GM23338 (cell line): ENCODE data around the gene JUNB. TPM values are rescaled to one million over a fixed set of nuclear protein-coding genes. Genes with fewer than 3 reads are reported as not detected.

ENCODE experiments used
- ATAC-seq: fragments of 200-7000 bp; cut with Tn5 transposase; 3 replicates; pipeline ENCODE4 v1.9.1; 2020
- DNase-seq: peaks from one replicate; pipeline ENCODE4 v3.0.0-alpha.2; 2015; ENCODE audit warnings: low spot score
- H2AFZ ChIP-seq: fragments of 200-600 bp; sonication (generic); 2 replicates; pipeline ENCODE4 v1.8.0; 2016; ENCODE audit warnings: antibody characterized with exemption, mild to moderate bottlenecking, moderate library complexity
- H3F3A ChIP-seq: fragments of 200-600 bp; sonication (generic); replicated peaks from 2 replicates; pipeline ENCODE4 v1.8.0; 2017; ENCODE audit warnings: antibody characterized with exemption, mixed run types, low read depth
- H3K27ac ChIP-seq: fragments of 200-600 bp; sonication (generic); 2 replicates; pipeline ENCODE4 v1.6.1; 2016; ENCODE audit warnings: low read depth
- H3K27me3 ChIP-seq: fragments of 200-600 bp; sonication (generic); 2 replicates; pipeline ENCODE4 v1.8.0; 2016; ENCODE audit warnings: mild to moderate bottlenecking, mixed run types, moderate library complexity; ENCODE audit not compliant: insufficient read depth
- H3K36me3 ChIP-seq: fragments of 200-600 bp; sonication (generic); 2 replicates; pipeline ENCODE4 v1.8.0; 2016; ENCODE audit warnings: mild to moderate bottlenecking; ENCODE audit not compliant: insufficient read depth
- H3K4me1 ChIP-seq: fragments of 200-600 bp; sonication (generic); 2 replicates; pipeline ENCODE4 v1.8.0; 2016; ENCODE audit warnings: mild to moderate bottlenecking, moderate library complexity; ENCODE audit not compliant: insufficient read depth
- H3K4me2 ChIP-seq: fragments of 200-600 bp; sonication (generic); 2 replicates; pipeline ENCODE4 v1.7.1; 2017; ENCODE audit warnings: mixed run types
- H3K4me3 ChIP-seq: fragments of 200-600 bp; sonication (generic); 2 replicates; pipeline ENCODE4 v1.6.1; 2016; ENCODE audit warnings: mixed run types
- H3K79me2 ChIP-seq: fragments of 200-600 bp; sonication (generic); replicated peaks from 2 replicates; pipeline ENCODE4 v1.8.0; 2017; ENCODE audit warnings: mild to moderate bottlenecking; ENCODE audit not compliant: insufficient read depth
- H3K9me2 ChIP-seq: fragments of 200-600 bp; sonication (generic); 2 replicates; pipeline ENCODE4 v1.8.0; 2017; ENCODE audit not compliant: insufficient read depth
- H4K20me1 ChIP-seq: fragments of 200-600 bp; sonication (generic); replicated peaks from 2 replicates; pipeline ENCODE4 v1.8.0; 2017; ENCODE audit warnings: mild to moderate bottlenecking; ENCODE audit not compliant: insufficient read depth
- H3K27ac Mint-ChIP-seq: 2 replicates; pipeline ENCODE4 v1.8.0; 2020; ENCODE audit warnings: inconsistent platforms, mild to moderate bottlenecking, moderate library complexity, mixed read lengths
- H3K27me3 Mint-ChIP-seq: 3 replicates; pipeline ENCODE4 v1.8.0; 2022; ENCODE audit warnings: low read depth, mild to moderate bottlenecking, moderate library complexity, mixed read lengths, inconsistent platforms; ENCODE audit not compliant: insufficient read depth, poor library complexity
- H3K36me3 Mint-ChIP-seq: 3 replicates; pipeline ENCODE4 v1.8.0; 2021; ENCODE audit warnings: low read depth, mild to moderate bottlenecking, inconsistent platforms, moderate library complexity, mixed read lengths
- H3K4me1 Mint-ChIP-seq: 3 replicates; pipeline ENCODE4 v1.8.0; 2020; ENCODE audit warnings: mild to moderate bottlenecking, inconsistent platforms, mixed read lengths
- H3K4me3 Mint-ChIP-seq: 3 replicates; pipeline ENCODE4 v1.8.0; 2021; ENCODE audit warnings: moderate library complexity, mild to moderate bottlenecking, inconsistent platforms, mixed read lengths
- H3K9me3 Mint-ChIP-seq: 3 replicates; pipeline ENCODE4 v1.8.0; 2020; ENCODE audit warnings: moderate library complexity, mild to moderate bottlenecking, inconsistent platforms, mixed read lengths
- CREB1 ChIP-seq: fragments of 250-450 bp; sonication (Bioruptor Pico); IDR thresholded peaks from 2 replicates; pipeline ENCODE4 v1.5.0; 2020; ENCODE audit warnings: low read depth, mild to moderate bottlenecking, moderate library complexity
- CTCF ChIP-seq, 2 experiments: fragments of 200-600 bp in 1 of 2; sonication (generic) in 1 of 2; conservative IDR thresholded peaks; 2 replicates each; pipeline versions ENCODE4 v1.5.1 to v1.6.1; 2016 to 2017; ENCODE audit warnings: antibody characterized with exemption in 2 of 2, low read depth in 2 of 2, mild to moderate bottlenecking in 2 of 2, moderate library complexity in 1 of 2
- NANOG ChIP-seq: IDR thresholded peaks from 2 replicates; pipeline ENCODE4 v1.6.1; 2016; ENCODE audit warnings: antibody characterized with exemption, borderline replicate concordance
- POLR2AphosphoS5 ChIP-seq: IDR thresholded peaks from 2 replicates; pipeline ENCODE4 v1.6.1; 2016; ENCODE audit warnings: antibody characterized with exemption, low read depth
- REST ChIP-seq: IDR thresholded peaks from one replicate; pipeline ENCODE4 v1.6.1; 2018; ENCODE audit warnings: antibody characterized with exemption; ENCODE audit not compliant: unreplicated experiment
- STAT1 ChIP-seq: IDR thresholded peaks from one replicate; pipeline ENCODE4 v1.6.1; 2016; ENCODE audit warnings: antibody characterized with exemption; ENCODE audit not compliant: unreplicated experiment
- polyA plus RNA-seq: library from polyadenylated mRNA; unstranded; fragments of >200 nt; fragmentation: Nextera tagmentation; extraction: Ambion mirVana; gene quantifications from 2 replicates; pipeline ENCODE4 v1.2.1, GENCODE V29; 2016
- total RNA-seq: library from RNA; depleted of rRNA; stranded (reverse); fragments of >200 nt; shearing (Covaris generic); gene quantifications from 2 replicates; pipeline ENCODE4 v1.2.3, GENCODE V29; 2014

Gene JUNB
- total and polyA plus RNA-seq, 2 experiments from 2014 or later, result 7.7 to 20.2 TPM

DNA sequence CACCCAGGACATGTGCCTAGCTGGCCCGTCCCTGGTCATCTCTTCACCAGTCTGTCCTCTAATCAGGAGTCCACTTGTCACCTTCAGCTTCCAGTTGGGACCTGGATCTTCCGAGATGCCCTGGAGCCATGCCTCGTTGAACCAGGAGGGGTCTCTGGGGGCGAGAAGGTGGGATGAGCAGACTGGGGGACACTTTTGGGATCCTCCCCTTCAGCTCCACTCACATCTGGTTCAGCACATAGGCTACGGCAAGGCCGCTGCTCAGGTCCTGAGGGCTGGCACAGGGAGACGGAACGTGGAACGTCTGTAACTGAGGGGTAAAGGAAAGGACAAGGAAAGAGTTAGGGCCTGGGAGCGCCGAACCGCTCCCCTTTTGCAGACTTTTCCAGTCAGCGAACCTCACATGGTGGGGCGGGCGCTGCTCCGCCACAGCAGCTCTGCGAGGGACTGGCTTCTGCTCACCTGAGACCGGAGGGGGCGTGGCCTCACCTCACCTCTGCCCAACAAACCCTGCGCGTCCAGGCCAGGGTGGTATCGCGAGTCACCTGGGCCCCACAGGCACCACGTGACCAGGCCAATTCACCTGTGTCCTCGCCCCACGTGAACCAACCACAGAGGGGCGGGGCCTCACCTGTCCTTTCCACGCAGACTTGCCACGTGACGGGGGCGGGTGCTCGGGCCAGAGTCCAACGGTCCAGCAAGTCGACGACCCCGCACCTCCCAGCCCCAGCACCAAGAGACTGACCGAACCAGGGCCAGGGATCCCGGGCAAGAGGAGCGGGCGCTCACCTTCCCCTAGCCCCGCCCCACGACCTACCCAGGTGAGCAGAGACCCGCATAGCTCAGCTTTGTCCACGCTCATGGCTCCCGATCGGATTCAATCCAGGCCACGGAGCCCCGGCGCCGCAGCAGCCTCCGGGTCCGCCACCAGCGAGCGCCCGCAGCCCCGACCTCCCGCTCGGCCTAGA lies 16.4 kb upstream of the JUNB start, which contains the start of gene HOOK2:
TSS of gene HOOK2 (minus strand) at position 965 of the 968 bp plus-strand sequence. CDS start at position 862, 103 bp downstream.
- peak; percentile 97 for DNase-seq
- Mint-ChIP-seq H3K27ac (peak within 1 kb of the TSS; percentile 98), H3K9me3 (no peaks in the 10 kb centered on the region; the same call in 2 of the 3 replicates), H3K36me3 (peaks cover 23% of the 10 kb centered on the region), H3K27me3 (peaks cover 17% of the 10 kb centered on the region), H3K4me1 (peaks cover 35% of the 10 kb centered on the region), H3K4me3 (peak within 1 kb of the TSS; percentile 94)
- no peaks in the 10 kb centered on the region; the same call in 1 of the 2 replicates for H4K20me1 ChIP-seq
- ATAC-seq, result peak; percentile 70
- peaks cover 20% of the 10 kb centered on the region for H3K4me1 ChIP-seq
- peak within 1 kb of the TSS; percentile 94; the same call in 1 of the 2 replicates for H2AFZ ChIP-seq
- no peaks in the 10 kb centered on the region for H3K9me2 ChIP-seq
- H3K79me2 ChIP-seq, result peaks cover 6% of the 10 kb centered on the region; the same call in 1 of the 2 replicates
- H3K36me3 ChIP-seq, result 0 out of 2 replicates have a peak, but pooled peaks cover 7% of the 10 kb centered on the region
- H3K27me3 ChIP-seq, result no peaks in the 10 kb centered on the region
- H3F3A ChIP-seq, result peaks cover 37% of the 10 kb centered on the region
- peak within 1 kb of the TSS; percentile 91 for H3K4me2 ChIP-seq
- TF ChIP-seq STAT1 (no peak), POLR2AphosphoS5 (peak; percentile 54; the same call in 1 of the 2 replicates), CTCF (conservative IDR thresholded peaks at IDR 0.05; ENCODE audit: low read depth in 2 of 2) (0 out of 4 replicates have a peak, but pooled peaks of 1 of the 2 experiments have one; percentile 10)
- peak within 1 kb of the TSS; percentile 88 for H3K27ac ChIP-seq
- H3K4me3 ChIP-seq, result peak within 1 kb of the TSS; percentile 86

DNA sequence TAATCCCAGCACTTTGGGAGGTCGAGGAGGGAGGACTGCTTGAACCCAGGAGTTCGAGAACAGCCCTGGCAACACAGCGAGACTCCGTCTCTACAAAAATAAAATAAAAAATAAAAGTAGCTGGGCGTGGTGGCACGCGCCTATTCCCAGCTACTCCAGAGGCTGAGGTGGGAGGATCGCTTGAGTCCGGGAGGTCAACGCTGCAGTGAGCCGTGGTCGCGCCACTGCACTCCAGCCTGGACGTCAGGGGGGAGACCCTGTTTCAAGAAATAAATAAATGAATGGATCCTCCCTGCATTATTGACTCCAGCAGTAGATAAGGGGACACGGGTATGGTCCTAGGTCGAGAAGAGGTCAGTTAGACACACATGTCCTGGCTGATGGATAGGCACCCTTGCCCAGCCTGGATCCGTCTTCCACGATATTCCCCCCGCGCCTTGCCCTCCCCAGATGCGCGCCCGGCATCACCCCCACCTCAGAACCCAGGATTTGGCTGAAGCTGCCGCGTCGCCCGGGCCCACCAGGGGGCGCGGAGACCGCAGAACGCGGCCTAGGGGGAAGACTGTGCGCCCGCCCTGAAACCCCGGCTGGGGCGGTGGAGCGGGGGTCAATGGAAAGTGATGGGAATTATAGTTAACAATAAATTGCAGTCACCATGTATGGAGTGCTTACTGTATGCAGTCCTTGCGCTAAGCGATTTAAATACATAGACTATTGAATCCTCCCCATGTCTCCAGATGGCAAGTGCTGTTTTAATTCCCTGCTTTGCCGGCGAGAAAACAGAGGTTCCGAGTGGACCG lies 13.9 kb upstream of the JUNB start:
- ATAC-seq (peak; percentile 52), DNase-seq (peak; percentile 93)
- Histone ChIP-seq H3F3A (peaks cover 39% of the 10 kb centered on the region), H3K79me2 (peaks cover 6% of the 10 kb centered on the region; the same call in 1 of the 2 replicates), H3K4me3 (peak overlapping the region; percentile 83), H2AFZ (peak overlapping the region; percentile 96), H3K4me1 (peaks cover 18% of the 10 kb centered on the region), H4K20me1 (no peaks in the 10 kb centered on the region; the same call in 1 of the 2 replicates), H3K36me3 (0 out of 2 replicates have a peak, but pooled peaks cover 7% of the 10 kb centered on the region), H3K9me2 (no peaks in the 10 kb centered on the region), H3K27ac (0 out of 2 replicates have a peak overlapping the region, but pooled peaks have one; percentile 52), H3K4me2 (peak overlapping the region; percentile 98), H3K27me3 (no peaks in the 10 kb centered on the region)
- Mint-ChIP-seq H3K4me3 (peak overlapping the region; percentile 84), H3K4me1 (peaks cover 29% of the 10 kb centered on the region), H3K36me3 (peaks cover 15% of the 10 kb centered on the region), H3K27ac (no peak overlapping the region), H3K9me3 (no peaks in the 10 kb centered on the region; the same call in 2 of the 3 replicates), H3K27me3 (peaks cover 16% of the 10 kb centered on the region)
- TF ChIP-seq POLR2AphosphoS5, result 0 out of 2 replicates have a peak, but pooled peaks have one; percentile 19
- no peak for TF ChIP-seq STAT1
- no peak for TF ChIP-seq REST
- TF ChIP-seq CREB1, result peak; percentile 59
- peak; percentile 92 to 96 for TF ChIP-seq CTCF (conservative IDR thresholded peaks at IDR 0.05; ENCODE audit: low read depth in 2 of 2)
- no peak for TF ChIP-seq NANOG
